HCT116 (cell line): ENCODE data around the gene HCRTR2.

Experiments
- EZH2 ChIP-seq: fragments of 200-600 bp; sonication (generic); IDR thresholded peaks from 2 replicates; pipeline ENCODE4 v1.6.1; 2017; ENCODE audit warnings: antibody characterized with exemption, mixed run types
- EZH2phosphoT487 ChIP-seq: fragments of 200-600 bp; IDR thresholded peaks from 2 replicates; pipeline ENCODE4 v1.6.1; 2018; ENCODE audit warnings: antibody characterized with exemption, borderline replicate concordance
- POLR2A ChIP-seq: IDR thresholded peaks from 2 replicates; pipeline ENCODE4 v1.7.0; 2011; ENCODE audit warnings: borderline replicate concordance; ENCODE audit not compliant: insufficient read depth, insufficient read length; ENCODE audit errors: extremely low read depth
- POLR2AphosphoS5 ChIP-seq: IDR thresholded peaks from 2 replicates; pipeline ENCODE4 v1.6.1; 2011; ENCODE audit warnings: mild to moderate bottlenecking, low read depth, low read length, moderate library complexity
- TCF7L2 ChIP-seq: IDR thresholded peaks from 2 replicates; pipeline ENCODE4 v1.7.0; 2011; ENCODE audit warnings: borderline replicate concordance, inconsistent platforms; ENCODE audit not compliant: insufficient read depth, insufficient read length; ENCODE audit errors: extremely low read depth
- ZNF274 ChIP-seq: fragments of 200-500 bp; sonication (Bioruptor generic); IDR thresholded peaks from 2 replicates; pipeline ENCODE4 v1.6.1; 2014; ENCODE audit warnings: mild to moderate bottlenecking, low read depth, low read length, inconsistent platforms
- TF ChIP-seq, protein P1 (sequence below), 3 experiments: fragments of 200-600 bp in 1 of 3; sonication (generic) in 1 of 3; IDR thresholded peaks in 2 of 3; conservative IDR thresholded peaks in 1 of 3; 2 replicates each; pipeline ENCODE4 v1.5.1; 2012 to 2017; ENCODE audit warnings: low read depth in 2 of 3, low read length in 2 of 3, antibody characterized with exemption in 1 of 3, borderline replicate concordance in 1 of 3, control low read depth in 1 of 3, mild to moderate bottlenecking in 1 of 3, mixed read lengths in 1 of 3, mixed run types in 1 of 3, moderate library complexity in 1 of 3; ENCODE audit not compliant: insufficient read depth in 1 of 3
- TF ChIP-seq, protein P2 (sequence below): IDR thresholded peaks from 2 replicates; pipeline ENCODE4 v1.6.1; 2012; ENCODE audit warnings: low read depth

DNA sequence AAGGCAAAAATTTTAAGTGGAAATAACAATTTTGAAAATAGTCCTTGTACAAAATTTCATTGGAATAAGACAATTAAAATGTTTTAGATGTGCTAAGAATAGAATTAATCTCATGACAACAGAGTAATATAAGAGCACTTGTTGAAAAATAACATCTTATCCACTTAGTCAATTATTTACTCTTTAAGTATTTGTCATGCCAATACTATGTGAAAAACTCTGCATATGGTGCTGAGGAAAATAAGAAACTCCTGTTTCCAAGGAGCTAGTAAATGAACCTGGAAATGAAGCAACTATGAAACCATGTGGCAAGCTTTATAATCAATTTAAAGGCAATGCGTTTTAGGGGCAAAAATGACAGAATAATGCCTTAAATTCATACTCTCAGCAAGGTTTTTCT lies 42.7 kb upstream of the HCRTR2 start:
- TF ChIP-seq POLR2AphosphoS5 = no peak
- TF ChIP-seq, protein P1, sequence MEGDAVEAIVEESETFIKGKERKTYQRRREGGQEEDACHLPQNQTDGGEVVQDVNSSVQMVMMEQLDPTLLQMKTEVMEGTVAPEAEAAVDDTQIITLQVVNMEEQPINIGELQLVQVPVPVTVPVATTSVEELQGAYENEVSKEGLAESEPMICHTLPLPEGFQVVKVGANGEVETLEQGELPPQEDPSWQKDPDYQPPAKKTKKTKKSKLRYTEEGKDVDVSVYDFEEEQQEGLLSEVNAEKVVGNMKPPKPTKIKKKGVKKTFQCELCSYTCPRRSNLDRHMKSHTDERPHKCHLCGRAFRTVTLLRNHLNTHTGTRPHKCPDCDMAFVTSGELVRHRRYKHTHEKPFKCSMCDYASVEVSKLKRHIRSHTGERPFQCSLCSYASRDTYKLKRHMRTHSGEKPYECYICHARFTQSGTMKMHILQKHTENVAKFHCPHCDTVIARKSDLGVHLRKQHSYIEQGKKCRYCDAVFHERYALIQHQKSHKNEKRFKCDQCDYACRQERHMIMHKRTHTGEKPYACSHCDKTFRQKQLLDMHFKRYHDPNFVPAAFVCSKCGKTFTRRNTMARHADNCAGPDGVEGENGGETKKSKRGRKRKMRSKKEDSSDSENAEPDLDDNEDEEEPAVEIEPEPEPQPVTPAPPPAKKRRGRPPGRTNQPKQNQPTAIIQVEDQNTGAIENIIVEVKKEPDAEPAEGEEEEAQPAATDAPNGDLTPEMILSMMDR (IDR thresholded peaks at IDR 0.05 in 2 of 3, conservative IDR thresholded peaks at IDR 0.05 in 1 of 3; ENCODE audit: borderline replicate concordance in 1 of 3, insufficient read depth in 1 of 3, low read depth in 2 of 3, low read length in 2 of 3) = no peak
- TF ChIP-seq, protein P2, sequence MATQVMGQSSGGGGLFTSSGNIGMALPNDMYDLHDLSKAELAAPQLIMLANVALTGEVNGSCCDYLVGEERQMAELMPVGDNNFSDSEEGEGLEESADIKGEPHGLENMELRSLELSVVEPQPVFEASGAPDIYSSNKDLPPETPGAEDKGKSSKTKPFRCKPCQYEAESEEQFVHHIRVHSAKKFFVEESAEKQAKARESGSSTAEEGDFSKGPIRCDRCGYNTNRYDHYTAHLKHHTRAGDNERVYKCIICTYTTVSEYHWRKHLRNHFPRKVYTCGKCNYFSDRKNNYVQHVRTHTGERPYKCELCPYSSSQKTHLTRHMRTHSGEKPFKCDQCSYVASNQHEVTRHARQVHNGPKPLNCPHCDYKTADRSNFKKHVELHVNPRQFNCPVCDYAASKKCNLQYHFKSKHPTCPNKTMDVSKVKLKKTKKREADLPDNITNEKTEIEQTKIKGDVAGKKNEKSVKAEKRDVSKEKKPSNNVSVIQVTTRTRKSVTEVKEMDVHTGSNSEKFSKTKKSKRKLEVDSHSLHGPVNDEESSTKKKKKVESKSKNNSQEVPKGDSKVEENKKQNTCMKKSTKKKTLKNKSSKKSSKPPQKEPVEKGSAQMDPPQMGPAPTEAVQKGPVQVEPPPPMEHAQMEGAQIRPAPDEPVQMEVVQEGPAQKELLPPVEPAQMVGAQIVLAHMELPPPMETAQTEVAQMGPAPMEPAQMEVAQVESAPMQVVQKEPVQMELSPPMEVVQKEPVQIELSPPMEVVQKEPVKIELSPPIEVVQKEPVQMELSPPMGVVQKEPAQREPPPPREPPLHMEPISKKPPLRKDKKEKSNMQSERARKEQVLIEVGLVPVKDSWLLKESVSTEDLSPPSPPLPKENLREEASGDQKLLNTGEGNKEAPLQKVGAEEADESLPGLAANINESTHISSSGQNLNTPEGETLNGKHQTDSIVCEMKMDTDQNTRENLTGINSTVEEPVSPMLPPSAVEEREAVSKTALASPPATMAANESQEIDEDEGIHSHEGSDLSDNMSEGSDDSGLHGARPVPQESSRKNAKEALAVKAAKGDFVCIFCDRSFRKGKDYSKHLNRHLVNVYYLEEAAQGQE = no peak
- no peak for TF ChIP-seq TCF7L2
- TF ChIP-seq ZNF274 = no peak
- TF ChIP-seq POLR2A = no peak
- TF ChIP-seq EZH2phosphoT487 = no peak
- TF ChIP-seq EZH2 = no peak
